Neural cell (in vitro differentiated cells): ENCODE data around the gene ZC3H12A. TPM values are rescaled to one million over a fixed set of nuclear protein-coding genes. Genes with fewer than 3 reads are reported as not detected.

Experiments
- H2AFZ ChIP-seq: fragments of 200-600, 300-800 bp; sonication (generic), shearing (Covaris generic); 2 replicates; pipeline ENCODE4 v1.6.0; 2014; ENCODE audit warnings: low read depth, mild to moderate bottlenecking, antibody characterized with exemption, low read length, moderate library complexity
- H3F3A ChIP-seq: fragments of 200-600 bp; shearing (Covaris generic); 2 replicates; pipeline ENCODE4 v1.6.1; 2016; ENCODE audit warnings: mild to moderate bottlenecking, moderate library complexity, mixed read lengths, antibody characterized with exemption, low read length; ENCODE audit not compliant: insufficient read depth, poor library complexity, severe bottlenecking
- H3K27ac ChIP-seq: fragments of 200-600, 300-800 bp; sonication (generic), shearing (Covaris generic); 2 replicates; pipeline ENCODE4 v1.5.1; 2014; ENCODE audit warnings: mild to moderate bottlenecking, low read length, moderate library complexity
- H3K27me3 ChIP-seq: fragments of 300-800, 200-600 bp; sonication (generic), shearing (Covaris generic); 2 replicates; pipeline ENCODE4 v1.6.0; 2014; ENCODE audit warnings: mild to moderate bottlenecking, low read depth, low read length, moderate library complexity; ENCODE audit not compliant: insufficient read depth
- H3K36me3 ChIP-seq: fragments of 300-800, 200-600 bp; sonication (generic), shearing (Covaris generic); 2 replicates; pipeline ENCODE4 v1.5.1; 2014; ENCODE audit warnings: mild to moderate bottlenecking, antibody characterized with exemption, low read length, moderate library complexity; ENCODE audit not compliant: insufficient read depth
- H3K4me2 ChIP-seq: fragments of 300-800, 200-600 bp; sonication (generic), shearing (Covaris generic); 2 replicates; pipeline ENCODE4 v1.6.0; 2014; ENCODE audit warnings: mild to moderate bottlenecking, low read length
- H3K4me3 ChIP-seq: fragments of 300-800, 200-600 bp; sonication (generic), shearing (Covaris generic); 2 replicates; pipeline ENCODE4 v1.5.1; 2014; ENCODE audit warnings: mild to moderate bottlenecking, low read length, moderate library complexity
- H3K79me2 ChIP-seq: fragments of 200-600 bp; shearing (Covaris generic); replicated peaks from 2 replicates; pipeline ENCODE4 v1.6.0; 2014; ENCODE audit warnings: mild to moderate bottlenecking, low read length, moderate library complexity; ENCODE audit not compliant: insufficient read depth
- H3K9ac ChIP-seq: fragments of 300-800, 200-600 bp; sonication (generic), shearing (Covaris generic); 2 replicates; pipeline ENCODE4 v1.6.1; 2016; ENCODE audit warnings: mild to moderate bottlenecking, low read length, mixed read lengths
- H3K9me2 ChIP-seq: fragments of 200-600 bp; shearing (Covaris generic); 2 replicates; pipeline ENCODE4 v1.6.1; 2016; ENCODE audit warnings: mild to moderate bottlenecking, low read length, mixed read lengths; ENCODE audit not compliant: insufficient read depth
- H3K9me3 ChIP-seq: fragments of 200-600, 300-800 bp; sonication (generic), shearing (Covaris generic); 2 replicates; pipeline ENCODE4 v1.6.1; 2016; ENCODE audit warnings: mild to moderate bottlenecking, mixed run types, low read length, moderate library complexity, mixed read lengths
- H4K20me1 ChIP-seq: fragments of 200-600 bp; shearing (Covaris generic); 2 replicates; pipeline ENCODE4 v1.6.1; 2016; ENCODE audit warnings: mild to moderate bottlenecking, mixed run types; ENCODE audit not compliant: insufficient read depth
- EP300 ChIP-seq: fragments of 450-650 bp; conservative IDR thresholded peaks from 2 replicates; pipeline ENCODE4 v1.6.1; 2014; ENCODE audit warnings: antibody characterized with exemption, mild to moderate bottlenecking, moderate library complexity; ENCODE audit not compliant: poor library complexity, severe bottlenecking
- EZH2 ChIP-seq: fragments of 200-600, 300-800 bp; shearing (Covaris generic), sonication (generic); IDR thresholded peaks from 2 replicates; pipeline ENCODE4 v1.6.1; 2014; ENCODE audit warnings: antibody characterized with exemption, low read length, borderline replicate concordance, mild to moderate bottlenecking; ENCODE audit not compliant: insufficient read depth, poor library complexity, severe bottlenecking
- MXI1 ChIP-seq: fragments of 450-650 bp; conservative IDR thresholded peaks from 2 replicates; pipeline ENCODE4 v1.6.1; 2014; ENCODE audit warnings: antibody characterized with exemption, mild to moderate bottlenecking; ENCODE audit not compliant: poor library complexity, severe bottlenecking
- POLR2AphosphoS5 ChIP-seq: IDR thresholded peaks from 2 replicates; pipeline ENCODE4 v1.6.1; 2012
- RAD21 ChIP-seq: fragments of 450-650 bp; conservative IDR thresholded peaks from 2 replicates; pipeline ENCODE4 v1.6.1; 2014; ENCODE audit warnings: antibody characterized with exemption, mild to moderate bottlenecking, moderate library complexity
- SMC3 ChIP-seq: fragments of 450-650 bp; conservative IDR thresholded peaks from 2 replicates; pipeline ENCODE4 v1.6.1; 2014; ENCODE audit warnings: antibody characterized with exemption, mild to moderate bottlenecking, moderate library complexity; ENCODE audit not compliant: poor library complexity
- TAF1 ChIP-seq: IDR thresholded peaks from 2 replicates; pipeline ENCODE4 v1.6.1; 2012; ENCODE audit warnings: low read depth
- polyA plus RNA-seq: library from polyadenylated mRNA; depleted of rRNA; stranded (reverse); fragments of >200 nt; gene quantifications from 2 replicates; pipeline ENCODE4 v1.2.3, GENCODE V29; 2014
- TF ChIP-seq, protein P1 (sequence below): fragments of 450-650 bp; IDR thresholded peaks from 2 replicates; pipeline ENCODE4 v1.5.1; 2014; ENCODE audit warnings: antibody characterized with exemption, mild to moderate bottlenecking, moderate library complexity; ENCODE audit not compliant: poor library complexity, severe bottlenecking
- TF ChIP-seq, protein P2 (sequence below): IDR thresholded peaks from 2 replicates; pipeline ENCODE4 v1.6.1; 2012; ENCODE audit warnings: borderline replicate concordance

The ZC3H12A gene
- polyA plus RNA-seq, 1 donor from 2014 or later: not detected

DNA sequence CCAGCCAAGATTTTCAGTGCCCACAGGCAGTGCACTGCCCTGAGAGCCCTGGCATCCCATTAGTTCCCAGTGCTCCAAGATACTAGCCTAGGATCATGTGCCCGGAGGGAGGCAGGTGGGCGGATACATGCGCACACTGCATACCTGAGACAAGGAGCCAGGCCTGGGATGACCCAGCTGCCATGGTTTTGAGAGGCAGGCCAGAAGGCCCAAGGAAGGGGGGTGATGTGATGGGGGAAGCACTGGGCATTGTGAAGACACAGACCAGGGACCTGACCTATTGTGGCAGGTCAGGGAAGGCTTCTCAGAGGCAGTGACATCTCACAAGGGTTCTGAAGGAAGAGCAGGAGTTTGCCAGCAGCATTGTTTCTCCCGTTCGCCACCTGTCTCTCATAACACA lies 3.6 kb downstream of the ZC3H12A start:
- no peak overlapping the region for H3K4me3 ChIP-seq
- H3K27ac ChIP-seq: no peak overlapping the region
- no peak overlapping the region for H2AFZ ChIP-seq
- no peaks in the 10 kb centered on the region for H4K20me1 ChIP-seq
- H3K36me3 ChIP-seq: no peaks in the 10 kb centered on the region
- H3K9ac ChIP-seq: no peak overlapping the region
- no peaks in the 10 kb centered on the region for H3F3A ChIP-seq
- H3K9me2 ChIP-seq: no peaks in the 10 kb centered on the region
- no peaks in the 10 kb centered on the region for H3K9me3 ChIP-seq
- peaks cover 6% of the 10 kb centered on the region for H3K27me3 ChIP-seq
- TF ChIP-seq TAF1 (no peak), MXI1 (no peak), POLR2AphosphoS5 (no peak), EP300 (no peak), SMC3 (no peak), RAD21 (no peak), EZH2 (no peak)
- TF ChIP-seq, protein P1, sequence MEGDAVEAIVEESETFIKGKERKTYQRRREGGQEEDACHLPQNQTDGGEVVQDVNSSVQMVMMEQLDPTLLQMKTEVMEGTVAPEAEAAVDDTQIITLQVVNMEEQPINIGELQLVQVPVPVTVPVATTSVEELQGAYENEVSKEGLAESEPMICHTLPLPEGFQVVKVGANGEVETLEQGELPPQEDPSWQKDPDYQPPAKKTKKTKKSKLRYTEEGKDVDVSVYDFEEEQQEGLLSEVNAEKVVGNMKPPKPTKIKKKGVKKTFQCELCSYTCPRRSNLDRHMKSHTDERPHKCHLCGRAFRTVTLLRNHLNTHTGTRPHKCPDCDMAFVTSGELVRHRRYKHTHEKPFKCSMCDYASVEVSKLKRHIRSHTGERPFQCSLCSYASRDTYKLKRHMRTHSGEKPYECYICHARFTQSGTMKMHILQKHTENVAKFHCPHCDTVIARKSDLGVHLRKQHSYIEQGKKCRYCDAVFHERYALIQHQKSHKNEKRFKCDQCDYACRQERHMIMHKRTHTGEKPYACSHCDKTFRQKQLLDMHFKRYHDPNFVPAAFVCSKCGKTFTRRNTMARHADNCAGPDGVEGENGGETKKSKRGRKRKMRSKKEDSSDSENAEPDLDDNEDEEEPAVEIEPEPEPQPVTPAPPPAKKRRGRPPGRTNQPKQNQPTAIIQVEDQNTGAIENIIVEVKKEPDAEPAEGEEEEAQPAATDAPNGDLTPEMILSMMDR: no peak
- TF ChIP-seq, protein P2, sequence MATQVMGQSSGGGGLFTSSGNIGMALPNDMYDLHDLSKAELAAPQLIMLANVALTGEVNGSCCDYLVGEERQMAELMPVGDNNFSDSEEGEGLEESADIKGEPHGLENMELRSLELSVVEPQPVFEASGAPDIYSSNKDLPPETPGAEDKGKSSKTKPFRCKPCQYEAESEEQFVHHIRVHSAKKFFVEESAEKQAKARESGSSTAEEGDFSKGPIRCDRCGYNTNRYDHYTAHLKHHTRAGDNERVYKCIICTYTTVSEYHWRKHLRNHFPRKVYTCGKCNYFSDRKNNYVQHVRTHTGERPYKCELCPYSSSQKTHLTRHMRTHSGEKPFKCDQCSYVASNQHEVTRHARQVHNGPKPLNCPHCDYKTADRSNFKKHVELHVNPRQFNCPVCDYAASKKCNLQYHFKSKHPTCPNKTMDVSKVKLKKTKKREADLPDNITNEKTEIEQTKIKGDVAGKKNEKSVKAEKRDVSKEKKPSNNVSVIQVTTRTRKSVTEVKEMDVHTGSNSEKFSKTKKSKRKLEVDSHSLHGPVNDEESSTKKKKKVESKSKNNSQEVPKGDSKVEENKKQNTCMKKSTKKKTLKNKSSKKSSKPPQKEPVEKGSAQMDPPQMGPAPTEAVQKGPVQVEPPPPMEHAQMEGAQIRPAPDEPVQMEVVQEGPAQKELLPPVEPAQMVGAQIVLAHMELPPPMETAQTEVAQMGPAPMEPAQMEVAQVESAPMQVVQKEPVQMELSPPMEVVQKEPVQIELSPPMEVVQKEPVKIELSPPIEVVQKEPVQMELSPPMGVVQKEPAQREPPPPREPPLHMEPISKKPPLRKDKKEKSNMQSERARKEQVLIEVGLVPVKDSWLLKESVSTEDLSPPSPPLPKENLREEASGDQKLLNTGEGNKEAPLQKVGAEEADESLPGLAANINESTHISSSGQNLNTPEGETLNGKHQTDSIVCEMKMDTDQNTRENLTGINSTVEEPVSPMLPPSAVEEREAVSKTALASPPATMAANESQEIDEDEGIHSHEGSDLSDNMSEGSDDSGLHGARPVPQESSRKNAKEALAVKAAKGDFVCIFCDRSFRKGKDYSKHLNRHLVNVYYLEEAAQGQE: no peak
- no peaks in the 10 kb centered on the region for H3K79me2 ChIP-seq
- no peak overlapping the region for H3K4me2 ChIP-seq

DNA sequence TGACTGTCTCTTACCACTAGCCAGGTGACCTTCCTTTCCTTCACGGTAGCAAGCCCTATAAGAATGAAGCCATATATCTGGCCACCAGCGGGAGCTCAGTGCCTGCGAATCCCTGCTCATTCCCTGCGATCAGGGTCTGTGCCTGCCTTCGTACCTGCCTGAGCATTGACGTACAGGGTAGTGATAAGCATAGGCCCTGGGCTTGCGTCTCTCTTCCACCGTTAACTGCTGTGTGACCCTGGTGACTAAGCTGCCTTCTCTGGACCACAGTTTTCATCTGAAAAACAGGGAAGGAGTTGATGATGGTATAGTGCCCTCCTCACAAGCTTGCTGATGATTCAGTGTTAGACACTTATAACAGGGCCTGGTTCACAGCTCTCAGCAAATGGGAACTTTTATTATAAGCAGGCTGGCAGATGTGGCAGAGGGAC lies 4.1 kb downstream of the ZC3H12A start:
- Histone ChIP-seq H3K9me3 (no peaks in the 10 kb centered on the region), H3K79me2 (no peaks in the 10 kb centered on the region), H2AFZ (no peak overlapping the region), H3F3A (no peaks in the 10 kb centered on the region), H3K36me3 (no peaks in the 10 kb centered on the region), H3K4me3 (no peak overlapping the region), H3K9me2 (no peaks in the 10 kb centered on the region), H4K20me1 (no peaks in the 10 kb centered on the region), H3K9ac (no peak overlapping the region), H3K27me3 (peaks cover 6% of the 10 kb centered on the region), H3K4me2 (no peak overlapping the region), H3K27ac (no peak overlapping the region)
- no peak for TF ChIP-seq EZH2
- TF ChIP-seq TAF1: no peak
- no peak for TF ChIP-seq RAD21
- TF ChIP-seq, protein P2: no peak
- no peak for TF ChIP-seq EP300
- no peak for TF ChIP-seq MXI1
- no peak for TF ChIP-seq POLR2AphosphoS5
- TF ChIP-seq, protein P1: no peak
- no peak for TF ChIP-seq SMC3
